Naive thymus-derived CD4-positive, alpha-beta T cell (primary cell): ENCODE data around the gene C2CD2L. TPM values are rescaled to one million over a fixed set of nuclear protein-coding genes. Genes with fewer than 3 reads are reported as not detected.

ENCODE experiments used
- ATAC-seq: fragments of 150-1000 bp; cut with Tn5 transposase; 2 replicates; pipeline ENCODE4 v1.10.0; 2021; ENCODE audit warnings: mild to moderate bottlenecking, moderate library complexity
- CTCF ChIA-PET: fragments of 350-600 bp; sonication (Branson Sonifier 250); formaldehyde crosslinking; loops from one replicate; lab custom pipeline; 2021; ENCODE audit warnings: antibody characterized with exemption; lab: Charles Lee
- POLR2A ChIA-PET: fragments of 350-600 bp; sonication (Branson Sonifier 250); formaldehyde crosslinking; loops from one replicate; lab custom pipeline; 2021; ENCODE audit warnings: antibody characterized with exemption, inconsistent platforms; lab: Charles Lee
- DNase-seq, 9 donors: peaks; one replicate each; pipeline versions ENCODE4 v3.0.0 to v3.0.0-alpha.2; 2020 to 2022; ENCODE audit warnings: mixed read lengths in 1 of 9
- H3K27ac ChIP-seq: one replicate; pipeline ENCODE4 v1.7.0; 2013; ENCODE audit warnings: mild to moderate bottlenecking, low read depth, low read length, moderate library complexity
- H3K27me3 ChIP-seq, 2 donors: one replicate each; pipeline ENCODE4 v1.7.0; 2013; ENCODE audit warnings: low read length in 2 of 2, mild to moderate bottlenecking in 2 of 2, moderate library complexity in 2 of 2; ENCODE audit not compliant: control insufficient read depth in 2 of 2, insufficient read depth in 2 of 2
- H3K36me3 ChIP-seq, 3 experiments: 1 replicate in 2 of 3; 2 replicates in 1 of 3; pipeline ENCODE4 v1.7.0; 2013; ENCODE audit warnings: low read length in 3 of 3, mild to moderate bottlenecking in 3 of 3, moderate library complexity in 1 of 3; ENCODE audit not compliant: insufficient read depth in 3 of 3, control insufficient read depth in 2 of 3
- H3K4me1 ChIP-seq, 2 donors: one replicate each; pipeline ENCODE4 v1.7.0; 2013; ENCODE audit warnings: low read length in 2 of 2, mild to moderate bottlenecking in 2 of 2, moderate library complexity in 1 of 2; ENCODE audit not compliant: control insufficient read depth in 2 of 2, insufficient read depth in 2 of 2
- H3K4me3 ChIP-seq: 2 replicates; pipeline ENCODE4 v1.7.0; 2013; ENCODE audit warnings: mild to moderate bottlenecking, low read length
- H3K9me3 ChIP-seq, 3 experiments: 1 replicate in 2 of 3; 2 replicates in 1 of 3; pipeline ENCODE4 v1.7.0; 2013; ENCODE audit warnings: low read length in 3 of 3; ENCODE audit not compliant: control insufficient read depth in 2 of 3
- H3K27ac Mint-ChIP-seq, 9 donors: one replicate each; pipeline ENCODE4 v1.8.0; 2020 to 2022; ENCODE audit warnings: mixed read lengths in 9 of 9, mild to moderate bottlenecking in 8 of 9, moderate library complexity in 5 of 9, inconsistent platforms in 2 of 9
- H3K27me3 Mint-ChIP-seq, 5 donors: one replicate each; pipeline ENCODE4 v1.8.0; 2021 to 2022; ENCODE audit warnings: mixed read lengths in 5 of 5, mild to moderate bottlenecking in 1 of 5
- H3K36me3 Mint-ChIP-seq, 5 donors: one replicate each; pipeline ENCODE4 v1.8.0; 2020 to 2022; ENCODE audit warnings: mixed read lengths in 5 of 5, mild to moderate bottlenecking in 3 of 5, inconsistent platforms in 1 of 5
- H3K4me1 Mint-ChIP-seq, 7 donors: one replicate each; pipeline ENCODE4 v1.8.0; 2020 to 2022; ENCODE audit warnings: mixed read lengths in 7 of 7, mild to moderate bottlenecking in 3 of 7, inconsistent platforms in 1 of 7
- H3K4me3 Mint-ChIP-seq, 10 donors: one replicate each; pipeline ENCODE4 v1.8.0; 2020 to 2022; ENCODE audit warnings: mild to moderate bottlenecking in 10 of 10, mixed read lengths in 10 of 10, moderate library complexity in 6 of 10, inconsistent platforms in 2 of 10
- H3K9me3 Mint-ChIP-seq, 11 donors: one replicate each; pipeline ENCODE4 v1.8.0; 2020 to 2022; ENCODE audit warnings: mixed read lengths in 11 of 11, mild to moderate bottlenecking in 4 of 11, inconsistent platforms in 1 of 11, moderate library complexity in 1 of 11
- intact Hi-C, 2 donors: fragments of 100-400 bp; cut with micrococcal nuclease; formaldehyde crosslinking; loops; one replicate each; pipeline ENCODE4 v1.15.1; 2023
- polyA plus RNA-seq, 2 donors: library from polyadenylated mRNA; unstranded; fragments of 300-500 nt; fragmentation: Illumina TruSeq; gene quantifications; one replicate each; pipeline ENCODE4 v1.2.3, GENCODE V29; 2021
- total RNA-seq, 6 experiments: library from RNA in 5 of 6; stranded (reverse) in 5 of 6; gene quantifications; 1 replicate in 5 of 6; 2 replicates in 1 of 6; pipeline ENCODE4 v1.2.3 and lab custom pipeline; 2021 to 2026

C2CD2L gene
- total and polyA plus RNA-seq, 7 experiments from 2014 or later, result 2.7 to 40.7 (median 29.8) TPM

GRCh38 chr11:119091966-119092879 lies 14.9 kb upstream of the C2CD2L start:
- peak overlapping the region in 3 of 9 donors; percentile 28 to 74 (median 33) for H3K27ac Mint-ChIP-seq
- POLR2A ChIA-PET, result interaction anchor here (0.6 to 20.2 kb wide), 12 partner anchors 10 to 867 kb away, joined by 3 to 435 read pairs (median 4); partner anchors contain the start of genes C2CD2L, CENATAC, DPAGT1 and HINFP

GRCh38 chr11:119092880-119093842 lies 14.0 kb upstream of the C2CD2L start:
- POLR2A ChIA-PET, result interaction anchor here (0.6 to 20.2 kb wide), 14 partner anchors 8 to 220 kb away, joined by 3 to 435 read pairs (median 5); partner anchors contain the start of genes C2CD2L, CENATAC, HINFP and HMBS
- peak overlapping the region; percentile 94 for H3K4me3 ChIP-seq

More at GRCh38 chr11:119091966-119092879, 14.9 kb upstream of the C2CD2L start:
- DNase-seq (peak in 1 of 9 donors; percentile 4), ATAC-seq (no peak)
- CTCF ChIA-PET, result no interaction called here
- Mint-ChIP-seq H3K9me3 (peaks cover 0 to 6% (median 0%) of the 10 kb centered on the region in 11 donors), H3K4me3 (peak overlapping the region in 4 of 10 donors; percentile 24 to 93 (median 34)), H3K27me3 (peaks cover 0 to 3% (median 0%) of the 10 kb centered on the region in 5 donors), H3K4me1 (peaks cover 16 to 73% (median 30%) of the 10 kb centered on the region in 7 donors), H3K36me3 (peaks cover 4 to 30% (median 4%) of the 10 kb centered on the region in 5 donors)
- peaks cover 0 to 10% (median 8%) of the 10 kb centered on the region in 3 experiments for H3K36me3 ChIP-seq
- H3K27ac ChIP-seq, result no peak overlapping the region
- peaks cover 7 to 21% of the 10 kb centered on the region in 2 donors for H3K4me1 ChIP-seq
- no peak overlapping the region for H3K4me3 ChIP-seq
- H3K27me3 ChIP-seq, result no peaks in the 10 kb centered on the region
- intact Hi-C loops, result no loop called here
- no peaks in the 10 kb centered on the region for H3K9me3 ChIP-seq

GRCh38 chr11:119093942-119094815 lies 13.0 kb upstream of the C2CD2L start:
- DNase-seq, result peak in 5 of 9 donors; percentile 27 to 67 (median 36)

More at GRCh38 chr11:119092880-119093842, 14.0 kb upstream of the C2CD2L start:
- Histone ChIP-seq H3K36me3 (peaks cover 5 to 19% (median 16%) of the 10 kb centered on the region in 3 experiments), H3K4me1 (peaks cover 7 to 21% of the 10 kb centered on the region in 2 donors), H3K27ac (peak overlapping the region; percentile 75), H3K27me3 (no peaks in the 10 kb centered on the region), H3K9me3 (no peaks in the 10 kb centered on the region)
- CTCF ChIA-PET, result interaction anchor here (1.0 kb wide), 1 partner anchor 103 kb away, joined by 3 read pairs; no protein-coding TSS in a partner anchor
- Mint-ChIP-seq H3K4me1 (peaks cover 16 to 66% (median 24%) of the 10 kb centered on the region in 7 donors), H3K4me3 (peak overlapping the region; percentile 88 to 97 (median 91)), H3K27me3 (peaks cover 0 to 3% (median 0%) of the 10 kb centered on the region in 5 donors), H3K36me3 (peaks cover 4 to 37% (median 13%) of the 10 kb centered on the region in 5 donors), H3K27ac (peak overlapping the region in 6 of 9 donors; percentile 71 to 86 (median 80)), H3K9me3 (peaks cover 0 to 6% (median 0%) of the 10 kb centered on the region in 11 donors)
- DNase-seq (peak in 1 of 9 donors; percentile 7), ATAC-seq (no peak)
- intact Hi-C loops, result no loop called here

GRCh38 chr11:119094816-119095065 lies 12.4 kb upstream of the C2CD2L start:
- H3K36me3 ChIP-seq, result peaks cover 9 to 21% (median 17%) of the 10 kb centered on the region in 3 experiments
- Mint-ChIP-seq H3K36me3 (peaks cover 4 to 40% (median 15%) of the 10 kb centered on the region in 5 donors), H3K4me1 (peaks cover 16 to 65% (median 32%) of the 10 kb centered on the region in 7 donors), H3K9me3 (peaks cover 0 to 6% (median 0%) of the 10 kb centered on the region in 11 donors), H3K4me3 (peak overlapping the region; percentile 90 to 97 (median 93)), H3K27ac (peak overlapping the region; percentile 82 to 96 (median 88)), H3K27me3 (peaks cover 0 to 3% (median 0%) of the 10 kb centered on the region in 5 donors)
- intact Hi-C loops, result loop anchor here (1.0 to 2.0 kb wide), 20 partner anchors 8 to 736 kb away; partner anchors contain the start of genes ABCG4 (in 2 of the 2), C2CD2L (in 2 of the 2), HINFP (in 2 of the 2) and HYOU1 (in 2 of the 2)
- H3K27ac ChIP-seq, result peak overlapping the region; percentile 75
- H3K9me3 ChIP-seq, result no peaks in the 10 kb centered on the region
- ATAC-seq (peak; percentile 63), DNase-seq (peak in 2 of 9 donors; percentile 57 to 75)
- CTCF ChIA-PET, result interaction anchor here (0.6 to 1.6 kb wide), 5 partner anchors 9 to 28 kb away, joined by 3 to 6 read pairs (median 5); partner anchors contain the start of genes C2CD2L, HINFP and VPS11
- peak overlapping the region; percentile 94 for H3K4me3 ChIP-seq
- peaks cover 7 to 21% of the 10 kb centered on the region in 2 donors for H3K4me1 ChIP-seq
- H3K27me3 ChIP-seq, result no peaks in the 10 kb centered on the region
- POLR2A ChIA-PET, result interaction anchor here (0.6 to 20.2 kb wide), 30 partner anchors 9 to 685 kb away, joined by 3 to 435 read pairs (median 4); partner anchors contain the start of genes ABCG4, C2CD2L, CBL and CENATAC

More at GRCh38 chr11:119093942-119094815, 13.0 kb upstream of the C2CD2L start:
- peaks cover 16 to 64% (median 30%) of the 10 kb centered on the region in 7 donors for H3K4me1 Mint-ChIP-seq
- peak overlapping the region; percentile 94 for H3K4me3 ChIP-seq
- peaks cover 4 to 40% (median 15%) of the 10 kb centered on the region in 5 donors for H3K36me3 Mint-ChIP-seq
- peak overlapping the region; percentile 82 to 96 (median 88) for H3K27ac Mint-ChIP-seq
- H3K27ac ChIP-seq, result peak overlapping the region; percentile 75
- no peak for ATAC-seq
- H3K4me1 ChIP-seq, result peaks cover 7 to 21% of the 10 kb centered on the region in 2 donors
- no peaks in the 10 kb centered on the region for H3K9me3 ChIP-seq
- no peaks in the 10 kb centered on the region for H3K27me3 ChIP-seq
- H3K36me3 ChIP-seq, result peaks cover 9 to 21% (median 17%) of the 10 kb centered on the region in 3 experiments
- H3K27me3 Mint-ChIP-seq, result peaks cover 0 to 3% (median 0%) of the 10 kb centered on the region in 5 donors
- POLR2A ChIA-PET, result interaction anchor here (0.6 to 20.2 kb wide), 34 partner anchors 9 to 684 kb away, joined by 3 to 435 read pairs (median 4); partner anchors contain the start of genes ABCG4, C2CD2L, CBL and CENATAC
- H3K4me3 Mint-ChIP-seq, result peak overlapping the region; percentile 90 to 97 (median 93)
- intact Hi-C loops, result loop anchor here (1.0 to 2.0 kb wide), 5 partner anchors 8 to 735 kb away; partner anchors contain the start of genes ABCG4 (in 1 of the 2), RPS25 (in 1 of the 2), TRAPPC4 (in 1 of the 2) and UBE4A (in 1 of the 2)
- CTCF ChIA-PET, result interaction anchor here (1.0 to 1.6 kb wide), 5 partner anchors 9 to 102 kb away, joined by 3 to 6 read pairs (median 5); partner anchors contain the start of genes HINFP and VPS11
- H3K9me3 Mint-ChIP-seq, result peaks cover 0 to 6% (median 0%) of the 10 kb centered on the region in 11 donors
